ENCODE results near the gene MUC3A.

MUC3A gene

GRCh38 chr7:101009629-101010028, 60.3 kb downstream of the MUC3A start:
- no peak overlapping the region for H3K27ac ChIP-seq
- TF ChIP-seq, protein P1, sequence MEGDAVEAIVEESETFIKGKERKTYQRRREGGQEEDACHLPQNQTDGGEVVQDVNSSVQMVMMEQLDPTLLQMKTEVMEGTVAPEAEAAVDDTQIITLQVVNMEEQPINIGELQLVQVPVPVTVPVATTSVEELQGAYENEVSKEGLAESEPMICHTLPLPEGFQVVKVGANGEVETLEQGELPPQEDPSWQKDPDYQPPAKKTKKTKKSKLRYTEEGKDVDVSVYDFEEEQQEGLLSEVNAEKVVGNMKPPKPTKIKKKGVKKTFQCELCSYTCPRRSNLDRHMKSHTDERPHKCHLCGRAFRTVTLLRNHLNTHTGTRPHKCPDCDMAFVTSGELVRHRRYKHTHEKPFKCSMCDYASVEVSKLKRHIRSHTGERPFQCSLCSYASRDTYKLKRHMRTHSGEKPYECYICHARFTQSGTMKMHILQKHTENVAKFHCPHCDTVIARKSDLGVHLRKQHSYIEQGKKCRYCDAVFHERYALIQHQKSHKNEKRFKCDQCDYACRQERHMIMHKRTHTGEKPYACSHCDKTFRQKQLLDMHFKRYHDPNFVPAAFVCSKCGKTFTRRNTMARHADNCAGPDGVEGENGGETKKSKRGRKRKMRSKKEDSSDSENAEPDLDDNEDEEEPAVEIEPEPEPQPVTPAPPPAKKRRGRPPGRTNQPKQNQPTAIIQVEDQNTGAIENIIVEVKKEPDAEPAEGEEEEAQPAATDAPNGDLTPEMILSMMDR (conservative IDR thresholded peaks at IDR 0.05) = no peak

GRCh38 chr7:101012931-101013330, 63.6 kb downstream of the MUC3A start:
- TF ChIP-seq, protein P1 (conservative IDR thresholded peaks at IDR 0.05) = no peak
- no peak overlapping the region for H3K27ac ChIP-seq

- TF ChIP-seq, protein P1 (conservative IDR thresholded peaks at IDR 0.05) = no peak
- no peak overlapping the region for H3K27ac ChIP-seq
These were observed 66.3 kb downstream of the MUC3A start for GRCh38 chr7:101015626-101016025.

GRCh38 chr7:101017064-101017777, 67.9 kb downstream of the MUC3A start:
- TF ChIP-seq, protein P1 (conservative IDR thresholded peaks at IDR 0.05) = no peak

More at GRCh38 chr7:101017064-101017777, 67.9 kb downstream of the MUC3A start:
- H3K27ac ChIP-seq = no peak overlapping the region

Measured in VCaP (cell line).